ENCODE results near the gene LHX2. TPM values are rescaled to one million over a fixed set of nuclear protein-coding genes. Genes with fewer than 3 reads are reported as not detected.

LHX2 gene
- total and polyA plus RNA-seq, 9 of the 15 experiments (the other 6 are each of a cell fraction or from before 2014, with no cell fraction given) = 0.07 TPM; not detected in 8

DNA sequence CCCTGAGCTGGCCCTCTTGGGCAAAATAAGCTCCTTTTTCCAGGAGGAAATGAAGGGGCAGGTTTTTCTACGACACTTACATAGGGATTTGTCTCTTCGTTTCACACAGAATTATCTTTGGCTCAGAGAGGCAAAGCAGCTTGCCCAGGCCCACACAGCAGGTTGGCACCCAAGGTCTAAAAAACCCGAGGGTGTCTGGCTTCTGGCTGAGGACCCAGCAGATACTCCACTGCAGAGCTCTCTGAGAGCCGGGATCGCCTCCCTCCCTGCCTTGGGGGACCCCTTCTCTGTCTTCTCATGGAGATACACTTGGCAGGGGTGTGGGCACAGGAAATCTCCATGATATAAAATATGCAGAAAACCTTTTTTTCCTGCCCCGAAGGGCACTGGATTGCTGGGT lies 29.0 kb upstream of the LHX2 start:
- H3K36me3 ChIP-seq (ENCODE audit: control insufficient read depth, insufficient read depth, low read length) = no peaks in the 10 kb centered on the region
- FAIRE-seq (no peak), DNase-seq (ENCODE audit: extremely low read depth in 1 of 4, low spot score in 3 of 4) (no peak), ATAC-seq (no peak)
- POLR2A ChIA-PET = interaction anchor here (0.7 to 2.6 kb wide), 2 partner anchors 11 to 23 kb away, joined by 3 to 7 read pairs; no protein-coding TSS in a partner anchor
- H3K27ac ChIP-seq (ENCODE audit: extremely low read depth, low read depth, low read length) = no peak overlapping the region
- intact Hi-C loops (cut with micrococcal nuclease) (no loop called here), in situ Hi-C loops (cut with MboI) (no loop called here)
- WGBS (ENCODE audit: insufficient coverage, low coverage, missing lambda C conversion rate) = 0% methylated on average over 5 of the region's 6 CpGs
- no peak overlapping the region for H2AFZ ChIP-seq (ENCODE audit: low read depth, low read length)
- TF ChIP-seq, protein P1, sequence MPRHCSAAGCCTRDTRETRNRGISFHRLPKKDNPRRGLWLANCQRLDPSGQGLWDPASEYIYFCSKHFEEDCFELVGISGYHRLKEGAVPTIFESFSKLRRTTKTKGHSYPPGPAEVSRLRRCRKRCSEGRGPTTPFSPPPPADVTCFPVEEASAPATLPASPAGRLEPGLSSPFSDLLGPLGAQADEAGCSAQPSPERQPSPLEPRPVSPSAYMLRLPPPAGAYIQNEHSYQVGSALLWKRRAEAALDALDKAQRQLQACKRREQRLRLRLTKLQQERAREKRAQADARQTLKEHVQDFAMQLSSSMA (CRISPR knock-in tag; IDR thresholded peaks at IDR 0.05) = no peak
- TF ChIP-seq FOXJ3 (CRISPR knock-in tag; IDR thresholded peaks at IDR 0.05) (no peak), KDM1A (IDR thresholded peaks at IDR 0.05) (no peak), THRAP3 (IDR thresholded peaks at IDR 0.05; ENCODE audit: borderline replicate concordance) (no peak), HMG20A (CRISPR knock-in tag; conservative IDR thresholded peaks at IDR 0.05) (no peak), JUNB (CRISPR knock-in tag; conservative IDR thresholded peaks at IDR 0.05) (no peak), ZNF589 (CRISPR knock-in tag; IDR thresholded peaks at IDR 0.05; ENCODE audit: low read depth) (no peak)
- no peak overlapping the region for H3K4me2 ChIP-seq (ENCODE audit: insufficient read depth, low read length)
- BruUV-seq (replicated peaks) = no TSS peak
- H3K4me1 ChIP-seq (replicated peaks in 1 of 2; ENCODE audit: control insufficient read depth in 2 of 2, insufficient read depth in 2 of 2, low read length in 2 of 2) = no peaks in the 10 kb centered on the region
- CTCF ChIA-PET (ENCODE audit: low intra/inter-chr PET ratio) = no interaction called here
- no peaks in the 10 kb centered on the region for H3K9me3 ChIP-seq (replicated peaks; ENCODE audit: control insufficient read depth, insufficient read depth, low read depth, low read length)
- no peaks in the 10 kb centered on the region for H3K79me2 ChIP-seq (ENCODE audit: control insufficient read depth, insufficient read depth, low read length)
- no peak overlapping the region for H3K4me3 ChIP-seq
- H3K9ac ChIP-seq (ENCODE audit: insufficient read depth in 1 of 2, low read depth in 2 of 2, low read length in 2 of 2) = no peak overlapping the region
- peaks cover 15 to 67% of the 10 kb centered on the region in 2 experiments; a peak in 4 of 5 replicates for H3K27me3 ChIP-seq (ENCODE audit: control insufficient read depth in 2 of 2, insufficient read depth in 2 of 2, low read length in 2 of 2)
- peaks cover 4% of the 10 kb centered on the region; the same call in 1 of the 2 replicates for H4K20me1 ChIP-seq (replicated peaks; ENCODE audit: control insufficient read depth, insufficient read depth, low read length)
- H3K9me1 ChIP-seq (ENCODE audit: control insufficient read depth, insufficient read depth, low read length) = no peaks in the 10 kb centered on the region
